ENCODE measurements around the gene DMTF1. TPM values are rescaled to one million over a fixed set of nuclear protein-coding genes. Genes with fewer than 3 reads are reported as not detected.

DMTF1 gene
- total RNA-seq, 1 experiment from 2014 or later, result 90.5 TPM

- DNase-seq (ENCODE audit: low spot score), result no peak
- Histone ChIP-seq H3K4me1 (ENCODE audit: insufficient read depth, low read length, poor library complexity, severe bottlenecking) (no peaks in the 10 kb centered on the region), H3K36me3 (ENCODE audit: insufficient read depth, low read length, poor library complexity, severe bottlenecking) (peaks cover 99% of the 10 kb centered on the region), H3K9me3 (ENCODE audit: low read depth, low read length, poor library complexity, severe bottlenecking) (no peaks in the 10 kb centered on the region), H3K27ac (ENCODE audit: low read depth, low read length, poor library complexity, severe bottlenecking) (no peak overlapping the region), H3K4me3 (ENCODE audit: low read depth, low read length, poor library complexity, severe bottlenecking) (no peak overlapping the region), H3K27me3 (replicated peaks; ENCODE audit: insufficient read depth, low read depth, low read length, poor library complexity) (no peaks in the 10 kb centered on the region)
- intact Hi-C loops (cut with micrococcal nuclease; ENCODE audit: unreplicated experiment), result no loop called here
- no peak for TF ChIP-seq CTCF (conservative IDR thresholded peaks at IDR 0.05; ENCODE audit: low read depth, low read length)
- POLR2A ChIA-PET (ENCODE audit: low non-redundant PET), result no interaction called here
- CTCF ChIA-PET, result no interaction called here
- BruUV-seq (replicated peaks), result no TSS peak
Measured at GRCh38 chr7:87171282-87171934, 19.2 kb downstream of the DMTF1 start.

GRCh38 chr7:87173471-87173870 lies 21.2 kb downstream of the DMTF1 start:
- intact Hi-C loops (cut with micrococcal nuclease; ENCODE audit: unreplicated experiment), result no loop called here
- TF ChIP-seq EZH2 (IDR thresholded peaks at IDR 0.05; ENCODE audit: borderline replicate concordance, low read depth, low read length, poor library complexity, severe bottlenecking), result no peak
- TF ChIP-seq CTCF (conservative IDR thresholded peaks at IDR 0.05; ENCODE audit: low read depth, low read length), result no peak
- no peak overlapping the region for H3K27ac ChIP-seq (ENCODE audit: low read depth, low read length, poor library complexity, severe bottlenecking)
- peaks cover 5% of the 10 kb centered on the region for H3K4me1 ChIP-seq (ENCODE audit: insufficient read depth, low read length, poor library complexity, severe bottlenecking)
- H3K9me3 ChIP-seq (ENCODE audit: low read depth, low read length, poor library complexity, severe bottlenecking), result no peaks in the 10 kb centered on the region
- BruUV-seq (replicated peaks), result no TSS peak
- ChIA-PET POLR2A (ENCODE audit: low non-redundant PET) (no interaction called here), CTCF (no interaction called here)
- H3K36me3 ChIP-seq (ENCODE audit: insufficient read depth, low read length, poor library complexity, severe bottlenecking), result peaks cover 92% of the 10 kb centered on the region
- no peak for DNase-seq (ENCODE audit: low spot score)
- no peaks in the 10 kb centered on the region for H3K27me3 ChIP-seq (replicated peaks; ENCODE audit: insufficient read depth, low read depth, low read length, poor library complexity)
- no peak overlapping the region for H3K4me3 ChIP-seq (ENCODE audit: low read depth, low read length, poor library complexity, severe bottlenecking)

DNA sequence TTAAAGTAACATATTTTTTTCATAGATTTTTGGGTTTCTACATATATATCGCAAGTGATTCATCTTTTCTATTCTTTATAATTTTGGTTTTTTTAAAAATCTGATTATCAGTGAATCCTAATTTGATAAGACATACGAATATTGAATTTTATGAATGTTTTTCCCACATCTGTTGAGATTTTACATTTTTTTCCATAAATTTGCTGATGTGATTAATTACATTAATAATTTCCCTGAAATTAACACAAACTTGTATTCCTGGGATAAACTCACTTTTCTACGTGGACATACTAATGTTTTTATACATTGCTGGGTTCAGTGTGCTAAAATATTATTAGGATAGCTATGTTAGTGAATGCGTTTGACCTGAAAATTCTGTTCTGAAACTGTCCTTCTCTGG lies 26.1 kb downstream of the DMTF1 start:
- Histone ChIP-seq H3K27ac (ENCODE audit: low read depth, low read length, poor library complexity, severe bottlenecking) (no peak overlapping the region), H3K9me3 (ENCODE audit: low read depth, low read length, poor library complexity, severe bottlenecking) (no peaks in the 10 kb centered on the region), H3K4me3 (ENCODE audit: low read depth, low read length, poor library complexity, severe bottlenecking) (no peak overlapping the region), H3K27me3 (replicated peaks; ENCODE audit: insufficient read depth, low read depth, low read length, poor library complexity) (no peaks in the 10 kb centered on the region), H3K36me3 (ENCODE audit: insufficient read depth, low read length, poor library complexity, severe bottlenecking) (peaks cover 89% of the 10 kb centered on the region), H3K4me1 (ENCODE audit: insufficient read depth, low read length, poor library complexity, severe bottlenecking) (peaks cover 5% of the 10 kb centered on the region)
- no peak for DNase-seq (ENCODE audit: low spot score)
- BruUV-seq (replicated peaks), result no TSS peak
- ChIA-PET CTCF (no interaction called here), POLR2A (ENCODE audit: low non-redundant PET) (no interaction called here)
- intact Hi-C loops (cut with micrococcal nuclease; ENCODE audit: unreplicated experiment), result no loop called here
- TF ChIP-seq EZH2 (IDR thresholded peaks at IDR 0.05; ENCODE audit: borderline replicate concordance, low read depth, low read length, poor library complexity, severe bottlenecking), result no peak
- no peak for TF ChIP-seq CTCF (conservative IDR thresholded peaks at IDR 0.05; ENCODE audit: low read depth, low read length)
